Measurements from ENCODE around the gene BPHL.

GRCh38 chr6:3102875-3103274 is 15.6 kb upstream of the BPHL start:
- no peak for TF ChIP-seq CTCF (conservative IDR thresholded peaks at IDR 0.05 in 1 of 2, IDR thresholded peaks at IDR 0.05 in 1 of 2; ENCODE audit: extremely low read depth in 1 of 2, insufficient read depth in 1 of 2, low read depth in 1 of 2, low read length in 2 of 2)
- TF ChIP-seq EZH2 (IDR thresholded peaks at IDR 0.05; ENCODE audit: borderline replicate concordance, low read length), result no peak

All from mammary epithelial cell (primary cell).